Panc1 (cell line): ENCODE measurements around the gene RNF222. TPM values are rescaled to one million over a fixed set of nuclear protein-coding genes. Genes with fewer than 3 reads are reported as not detected.

Experiments used
- ATAC-seq: fragments of 200-7000 bp; cut with Tn5 transposase; 2 replicates; pipeline ENCODE4 v1.9.1; 2020; ENCODE audit warnings: mild to moderate bottlenecking, moderate library complexity
- BruUV-seq: library from RNA; stranded (reverse); fragments of 400-500 nt; replicated peaks from 2 replicates; lab custom pipeline; 2021; lab: Mats Ljungman, UMichigan
- CTCF ChIA-PET: fragments of 300-600 bp; sonication (Branson Sonifier 250); formaldehyde crosslinking; loops from one replicate; lab custom pipeline; 2022; ENCODE audit warnings: antibody characterized with exemption; lab: Charles Lee
- POLR2A ChIA-PET: fragments of 300-600 bp; sonication (Branson Sonifier 250); formaldehyde crosslinking; loops from one replicate; lab custom pipeline; 2022; ENCODE audit warnings: antibody characterized with exemption; lab: Charles Lee
- DNase-seq: peaks from one replicate; pipeline ENCODE4 v3.0.0-alpha.2; 2010; ENCODE audit warnings: low read depth, low spot score
- H3K27ac ChIP-seq: 2 replicates; pipeline ENCODE4 v1.5.1; 2011; ENCODE audit warnings: mild to moderate bottlenecking, low read length, inconsistent platforms
- H3K27me3 ChIP-seq: fragments of 200-500 bp; sonication (Bioruptor generic); 2 replicates; pipeline ENCODE4 v1.6.0; 2014; ENCODE audit warnings: low read length, inconsistent platforms; ENCODE audit not compliant: control insufficient read depth, insufficient read depth
- H3K36me3 ChIP-seq: fragments of 200-500 bp; sonication (Bioruptor generic); 2 replicates; pipeline ENCODE4 v1.5.1; 2014; ENCODE audit warnings: inconsistent platforms, mild to moderate bottlenecking, low read length, moderate library complexity; ENCODE audit not compliant: control insufficient read depth, insufficient read depth
- H3K4me1 ChIP-seq: 2 replicates; pipeline ENCODE4 v1.5.1; 2011; ENCODE audit warnings: inconsistent platforms, mild to moderate bottlenecking, low read length, moderate library complexity; ENCODE audit not compliant: control insufficient read depth, insufficient read depth
- H3K4me3 ChIP-seq, 2 experiments: 2 replicates each; pipeline ENCODE4 v1.5.1; 2011 to 2012; ENCODE audit warnings: low read depth in 2 of 2, low read length in 2 of 2, mild to moderate bottlenecking in 2 of 2, inconsistent platforms in 1 of 2, moderate library complexity in 1 of 2
- H3K9me3 ChIP-seq: fragments of 200-500 bp; sonication (Bioruptor generic); 2 replicates; pipeline ENCODE4 v1.5.1; 2014; ENCODE audit warnings: low read depth, mild to moderate bottlenecking, inconsistent platforms, low read length, moderate library complexity; ENCODE audit not compliant: control insufficient read depth, insufficient read depth
- POLR2AphosphoS5 ChIP-seq: IDR thresholded peaks from 2 replicates; pipeline ENCODE4 v1.6.1; 2012; ENCODE audit warnings: mild to moderate bottlenecking, low read depth, low read length, moderate library complexity
- SIN3A ChIP-seq: IDR thresholded peaks from 2 replicates; pipeline ENCODE4 v1.6.1; 2012; ENCODE audit warnings: low read depth, mild to moderate bottlenecking, low read length, moderate library complexity, borderline replicate concordance; ENCODE audit not compliant: insufficient read depth
- TCF7L2 ChIP-seq: IDR thresholded peaks from 2 replicates; pipeline ENCODE4 v1.6.1; 2011; ENCODE audit warnings: mild to moderate bottlenecking, low read depth, low read length, inconsistent platforms
- in situ Hi-C: cut with HindIII; loops from 2 replicates; pipeline ENCODE4 v1.10.0; 2016; ENCODE audit warnings: low sequenced_read_pairs, low pct_unique_long_range_greater_than_20kb
- intact Hi-C: fragments of 100-400 bp; cut with micrococcal nuclease; formaldehyde crosslinking; loops from one replicate; pipeline ENCODE4 v1.10.0; 2022; ENCODE audit not compliant: unreplicated experiment
- total RNA-seq: library from RNA; stranded (reverse); gene quantifications from one replicate; pipeline ENCODE4 v1.2.1, GENCODE V29; 2021; ENCODE audit not compliant: unreplicated experiment
- TF ChIP-seq, protein P1 (sequence below): fragments of 450-650 bp; IDR thresholded peaks from 2 replicates; pipeline ENCODE4 v1.5.1; 2017; ENCODE audit warnings: mild to moderate bottlenecking
- TF ChIP-seq, protein P2 (sequence below), 2 experiments: IDR thresholded peaks; 2 replicates each; pipeline ENCODE4 v1.6.1; 2011 to 2012; ENCODE audit warnings: low read depth in 2 of 2, control low read depth in 1 of 2, low read length in 1 of 2, mild to moderate bottlenecking in 1 of 2, moderate library complexity in 1 of 2; ENCODE audit not compliant: insufficient read depth in 1 of 2

Gene RNF222
- total RNA-seq, 1 experiment from 2014 or later, result not detected

DNA sequence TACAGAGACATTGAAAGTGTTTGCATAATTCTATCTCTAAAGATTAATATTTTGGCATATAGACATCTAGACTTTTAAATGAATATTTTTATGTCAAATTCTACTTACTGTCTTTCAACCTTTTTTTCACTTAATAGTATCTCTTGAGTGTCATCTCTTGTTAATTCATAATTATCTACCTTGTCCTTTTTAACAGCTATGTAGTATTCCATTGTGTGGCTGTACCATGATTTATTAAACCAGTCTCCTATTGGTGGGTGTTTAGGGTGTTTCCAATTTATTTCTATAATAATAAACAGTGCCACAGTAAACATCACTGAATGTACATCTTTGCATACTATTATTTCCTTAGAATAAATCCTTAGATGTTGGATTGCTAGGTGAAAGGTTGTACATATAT, 16.3 kb upstream of the RNF222 start:
- Histone ChIP-seq H3K27me3 (0 out of 2 replicates have a peak, but pooled peaks cover 2% of the 10 kb centered on the region), H3K27ac (no peak overlapping the region), H3K4me3 (no peak overlapping the region), H3K9me3 (no peaks in the 10 kb centered on the region), H3K4me1 (no peaks in the 10 kb centered on the region), H3K36me3 (no peaks in the 10 kb centered on the region)
- TF ChIP-seq POLR2AphosphoS5, result no peak
- no peak for TF ChIP-seq SIN3A
- TF ChIP-seq, protein P1, sequence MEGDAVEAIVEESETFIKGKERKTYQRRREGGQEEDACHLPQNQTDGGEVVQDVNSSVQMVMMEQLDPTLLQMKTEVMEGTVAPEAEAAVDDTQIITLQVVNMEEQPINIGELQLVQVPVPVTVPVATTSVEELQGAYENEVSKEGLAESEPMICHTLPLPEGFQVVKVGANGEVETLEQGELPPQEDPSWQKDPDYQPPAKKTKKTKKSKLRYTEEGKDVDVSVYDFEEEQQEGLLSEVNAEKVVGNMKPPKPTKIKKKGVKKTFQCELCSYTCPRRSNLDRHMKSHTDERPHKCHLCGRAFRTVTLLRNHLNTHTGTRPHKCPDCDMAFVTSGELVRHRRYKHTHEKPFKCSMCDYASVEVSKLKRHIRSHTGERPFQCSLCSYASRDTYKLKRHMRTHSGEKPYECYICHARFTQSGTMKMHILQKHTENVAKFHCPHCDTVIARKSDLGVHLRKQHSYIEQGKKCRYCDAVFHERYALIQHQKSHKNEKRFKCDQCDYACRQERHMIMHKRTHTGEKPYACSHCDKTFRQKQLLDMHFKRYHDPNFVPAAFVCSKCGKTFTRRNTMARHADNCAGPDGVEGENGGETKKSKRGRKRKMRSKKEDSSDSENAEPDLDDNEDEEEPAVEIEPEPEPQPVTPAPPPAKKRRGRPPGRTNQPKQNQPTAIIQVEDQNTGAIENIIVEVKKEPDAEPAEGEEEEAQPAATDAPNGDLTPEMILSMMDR, result no peak
- TF ChIP-seq, protein P2, sequence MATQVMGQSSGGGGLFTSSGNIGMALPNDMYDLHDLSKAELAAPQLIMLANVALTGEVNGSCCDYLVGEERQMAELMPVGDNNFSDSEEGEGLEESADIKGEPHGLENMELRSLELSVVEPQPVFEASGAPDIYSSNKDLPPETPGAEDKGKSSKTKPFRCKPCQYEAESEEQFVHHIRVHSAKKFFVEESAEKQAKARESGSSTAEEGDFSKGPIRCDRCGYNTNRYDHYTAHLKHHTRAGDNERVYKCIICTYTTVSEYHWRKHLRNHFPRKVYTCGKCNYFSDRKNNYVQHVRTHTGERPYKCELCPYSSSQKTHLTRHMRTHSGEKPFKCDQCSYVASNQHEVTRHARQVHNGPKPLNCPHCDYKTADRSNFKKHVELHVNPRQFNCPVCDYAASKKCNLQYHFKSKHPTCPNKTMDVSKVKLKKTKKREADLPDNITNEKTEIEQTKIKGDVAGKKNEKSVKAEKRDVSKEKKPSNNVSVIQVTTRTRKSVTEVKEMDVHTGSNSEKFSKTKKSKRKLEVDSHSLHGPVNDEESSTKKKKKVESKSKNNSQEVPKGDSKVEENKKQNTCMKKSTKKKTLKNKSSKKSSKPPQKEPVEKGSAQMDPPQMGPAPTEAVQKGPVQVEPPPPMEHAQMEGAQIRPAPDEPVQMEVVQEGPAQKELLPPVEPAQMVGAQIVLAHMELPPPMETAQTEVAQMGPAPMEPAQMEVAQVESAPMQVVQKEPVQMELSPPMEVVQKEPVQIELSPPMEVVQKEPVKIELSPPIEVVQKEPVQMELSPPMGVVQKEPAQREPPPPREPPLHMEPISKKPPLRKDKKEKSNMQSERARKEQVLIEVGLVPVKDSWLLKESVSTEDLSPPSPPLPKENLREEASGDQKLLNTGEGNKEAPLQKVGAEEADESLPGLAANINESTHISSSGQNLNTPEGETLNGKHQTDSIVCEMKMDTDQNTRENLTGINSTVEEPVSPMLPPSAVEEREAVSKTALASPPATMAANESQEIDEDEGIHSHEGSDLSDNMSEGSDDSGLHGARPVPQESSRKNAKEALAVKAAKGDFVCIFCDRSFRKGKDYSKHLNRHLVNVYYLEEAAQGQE (IDR thresholded peaks at IDR 0.05; ENCODE audit: insufficient read depth in 1 of 2, low read depth in 2 of 2, low read length in 1 of 2), result no peak
- POLR2A ChIA-PET, result no interaction called here
- no TSS peak for BruUV-seq
- in situ Hi-C loops, result no loop called here
- ATAC-seq (no peak), DNase-seq (no peak)
- CTCF ChIA-PET, result no interaction called here
- intact Hi-C loops, result loop anchor here (10.0 kb wide), 1 partner anchor 331 kb away; the partner anchor contains the start of gene CCDC42

DNA sequence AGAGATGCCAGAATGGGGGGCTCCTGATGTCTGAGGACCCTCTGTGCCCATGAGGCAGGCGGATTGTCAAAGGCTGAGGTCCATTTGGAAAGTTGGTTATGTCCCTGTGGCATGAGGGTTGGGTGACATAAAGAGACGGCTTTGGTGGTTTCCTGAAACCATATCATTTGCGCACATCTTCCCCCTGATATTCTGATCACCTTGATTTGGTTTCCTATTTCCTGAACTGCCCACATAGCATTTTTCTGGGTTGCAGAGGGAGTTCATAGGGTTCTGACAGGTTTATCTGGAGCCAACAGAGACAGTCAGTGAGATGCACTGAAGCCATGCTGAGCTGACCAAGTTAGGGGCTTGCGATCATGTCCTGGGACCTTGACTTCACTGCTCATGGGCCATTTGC, 15.7 kb upstream of the RNF222 start:
- 0 out of 2 replicates have a peak, but pooled peaks cover 2% of the 10 kb centered on the region for H3K27me3 ChIP-seq
- no peak for DNase-seq
- no peak overlapping the region for H3K27ac ChIP-seq
- no peak overlapping the region for H3K4me3 ChIP-seq
- BruUV-seq, result no TSS peak
- intact Hi-C loops, result loop anchor here (10.0 kb wide), 1 partner anchor 331 kb away; the partner anchor contains the start of gene CCDC42
- no peaks in the 10 kb centered on the region for H3K36me3 ChIP-seq
- no peaks in the 10 kb centered on the region for H3K4me1 ChIP-seq
- TF ChIP-seq POLR2AphosphoS5 (no peak), TCF7L2 (no peak), SIN3A (no peak)
- TF ChIP-seq, protein P1, result no peak
- TF ChIP-seq, protein P2 (IDR thresholded peaks at IDR 0.05; ENCODE audit: insufficient read depth in 1 of 2, low read depth in 2 of 2, low read length in 1 of 2), result no peak
- ChIA-PET CTCF (no interaction called here), POLR2A (interaction anchor here (0.6 kb wide), 1 partner anchor 337 kb away, joined by 4 read pairs; no protein-coding TSS in a partner anchor)
- in situ Hi-C loops, result no loop called here
- no peaks in the 10 kb centered on the region for H3K9me3 ChIP-seq
- no peak for ATAC-seq
